Effector memory CD4-positive, alpha-beta T cell (primary cell): Measurements from ENCODE around the gene CXXC5.

ENCODE experiments used
- DNase-seq, 3 donors: peaks; one replicate each; pipeline ENCODE4 v3.0.0-alpha.2; 2020
- H3K27ac ChIP-seq: 2 replicates; pipeline ENCODE4 v1.7.0; 2013; ENCODE audit warnings: mild to moderate bottlenecking, low read length, moderate library complexity; ENCODE audit not compliant: insufficient read depth, poor library complexity, severe bottlenecking
- H3K27me3 ChIP-seq: replicated peaks from 2 replicates; pipeline ENCODE4 v1.7.0; 2013; ENCODE audit warnings: mild to moderate bottlenecking, low read length; ENCODE audit not compliant: insufficient read depth, control insufficient read depth, poor library complexity, severe bottlenecking
- H3K36me3 ChIP-seq: 2 replicates; pipeline ENCODE4 v1.7.0; 2013; ENCODE audit warnings: mild to moderate bottlenecking, low read length, moderate library complexity; ENCODE audit not compliant: control insufficient read depth, insufficient read depth
- H3K4me1 ChIP-seq: 2 replicates; pipeline ENCODE4 v1.7.0; 2013; ENCODE audit warnings: low read length, mild to moderate bottlenecking; ENCODE audit not compliant: control insufficient read depth, insufficient read depth, poor library complexity, severe bottlenecking
- H3K4me3 ChIP-seq: 2 replicates; pipeline ENCODE4 v1.7.0; 2013; ENCODE audit warnings: low read length, low read depth, mild to moderate bottlenecking; ENCODE audit not compliant: insufficient read depth, poor library complexity, severe bottlenecking
- H3K9me3 ChIP-seq: 2 replicates; pipeline ENCODE4 v1.7.0; 2013; ENCODE audit warnings: mild to moderate bottlenecking, low read length, moderate library complexity; ENCODE audit not compliant: control insufficient read depth

CXXC5 gene

GRCh38 chr5:139731281-139731680 lies 83.1 kb downstream of the CXXC5 start:
- no peaks in the 10 kb centered on the region for H3K4me1 ChIP-seq
- H3K9me3 ChIP-seq = no peaks in the 10 kb centered on the region
- DNase-seq = no peak
- H3K27ac ChIP-seq = no peak overlapping the region
- H3K27me3 ChIP-seq = no peaks in the 10 kb centered on the region
- no peak overlapping the region for H3K4me3 ChIP-seq
- H3K36me3 ChIP-seq = no peaks in the 10 kb centered on the region

GRCh38 chr5:139732019-139732418 lies 83.9 kb downstream of the CXXC5 start:
- Histone ChIP-seq H3K9me3 (no peaks in the 10 kb centered on the region), H3K4me1 (no peaks in the 10 kb centered on the region), H3K4me3 (no peak overlapping the region), H3K27ac (no peak overlapping the region), H3K27me3 (no peaks in the 10 kb centered on the region), H3K36me3 (no peaks in the 10 kb centered on the region)
- no peak for DNase-seq

- no peaks in the 10 kb centered on the region for H3K9me3 ChIP-seq
- H3K4me3 ChIP-seq = no peak overlapping the region
- no peak for DNase-seq
- H3K27ac ChIP-seq = no peak overlapping the region
- no peaks in the 10 kb centered on the region for H3K36me3 ChIP-seq
- no peaks in the 10 kb centered on the region for H3K4me1 ChIP-seq
- H3K27me3 ChIP-seq = no peaks in the 10 kb centered on the region
These were observed 85.0 kb downstream of the CXXC5 start for GRCh38 chr5:139733010-139733688.
